SK-N-SH (cell line): ENCODE data around the gene CPXM1.

Experiments
- CTCF ChIP-seq: fragments of 200-600 bp; sonication (generic); IDR thresholded peaks from 2 replicates; pipeline ENCODE4 v1.6.1; 2017; ENCODE audit warnings: antibody characterized with exemption, mild to moderate bottlenecking, moderate library complexity
- FOXJ3 ChIP-seq: sonication (generic); formaldehyde crosslinking; IDR thresholded peaks from 2 replicates; pipeline ENCODE4 v1.5.1; 2020; ENCODE audit warnings: mild to moderate bottlenecking, missing genetic modification reagents
- POLR2AphosphoS5 ChIP-seq: IDR thresholded peaks from 2 replicates; pipeline ENCODE4 v1.6.1; 2012; ENCODE audit warnings: low read depth, low read length
- YY1 ChIP-seq: IDR thresholded peaks from 2 replicates; pipeline ENCODE4 v1.4.0; 2012; ENCODE audit warnings: low read depth, mild to moderate bottlenecking

DNA sequence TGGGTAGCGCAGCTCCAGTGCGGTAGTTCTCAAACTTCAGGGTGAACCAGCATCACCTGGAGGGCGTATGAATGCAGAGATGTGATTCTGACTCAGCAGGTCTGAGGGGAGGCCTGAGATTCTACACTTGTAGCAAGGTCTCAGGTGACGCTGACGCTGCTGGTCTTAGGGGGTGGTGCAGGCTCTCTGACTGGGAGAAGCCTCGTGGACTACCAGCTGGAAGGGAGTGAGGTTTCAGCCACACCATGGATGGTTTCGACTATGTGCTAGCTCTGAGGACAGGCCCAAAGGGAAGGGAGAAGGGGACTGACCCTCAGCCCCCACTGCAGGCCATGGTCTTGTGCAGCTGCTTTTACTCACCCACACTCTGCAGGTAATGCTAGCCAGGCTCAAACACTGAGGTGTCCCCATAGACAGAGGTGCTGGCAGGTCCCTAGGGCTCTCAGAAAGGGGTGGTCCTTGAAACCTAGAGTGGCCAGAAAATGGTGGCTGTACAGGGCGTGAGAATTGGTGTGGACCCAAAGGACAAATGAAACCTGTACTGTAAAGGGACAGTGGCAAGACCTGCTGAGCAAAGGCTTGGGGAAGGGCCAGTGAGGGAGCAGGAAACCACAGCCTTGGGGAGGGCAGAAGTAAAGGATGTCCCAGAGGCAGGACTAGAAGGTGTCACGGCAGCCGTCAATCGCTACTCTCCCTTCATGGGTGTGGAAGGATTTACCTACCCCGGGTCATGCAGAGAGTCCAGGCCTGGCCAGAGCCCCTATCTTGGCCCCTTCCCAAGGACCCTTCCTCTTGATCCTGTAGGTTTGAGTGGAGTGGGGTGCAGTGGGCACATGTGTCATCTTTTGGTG lies 55.1 kb downstream of the CPXM1 start:
- TF ChIP-seq POLR2AphosphoS5 (no peak), CTCF (no peak), FOXJ3 (CRISPR knock-in tag) (no peak), YY1 (no peak)
